ENCODE results near the gene STIL. TPM values are rescaled to one million over a fixed set of nuclear protein-coding genes. Genes with fewer than 3 reads are reported as not detected.

The STIL gene
- total and polyA plus RNA-seq, 2 of the 13 experiments (the other 11 are each of a cell fraction or from before 2014, with no cell fraction given) = 13.7 to 18.6 TPM

DNA sequence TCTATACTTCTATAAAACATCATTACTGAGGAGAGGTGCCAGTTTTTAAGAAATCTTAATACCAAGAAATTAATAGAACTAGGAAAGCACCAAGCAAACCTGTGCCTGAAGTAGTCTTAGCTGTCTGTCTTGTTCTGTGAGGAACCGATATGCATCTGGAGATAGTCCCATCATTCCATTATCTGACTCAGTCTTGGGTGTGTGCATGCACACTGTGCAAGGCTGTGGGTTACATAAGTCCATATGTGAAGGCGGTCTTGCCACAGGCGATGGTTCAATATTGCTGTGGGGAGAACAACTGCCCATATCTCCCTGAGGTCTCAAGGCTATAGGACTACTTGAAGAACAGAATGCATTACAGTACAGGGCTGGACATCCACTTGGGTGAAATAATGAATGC, 33.8 kb downstream of the STIL start:
- DNase-seq (ENCODE audit: low spot score) (no peak), FAIRE-seq (no peak), ATAC-seq (no peak)
- no peak overlapping the region for H3K4me3 ChIP-seq (replicated peaks in 1 of 3; ENCODE audit: insufficient read depth in 1 of 3, low read depth in 2 of 3, low read length in 3 of 3)
- in situ Hi-C loops (cut with HindIII; ENCODE audit: extremely low pct_ligation_motif_present, low pct_unique_long_range_greater_than_20kb) = no loop called here
- no peaks in the 10 kb centered on the region for H3K4me1 ChIP-seq (ENCODE audit: insufficient read depth, low read length)
- peaks cover 3% of the 10 kb centered on the region for H3K79me2 ChIP-seq (ENCODE audit: insufficient read depth, low read length)
- H2AFZ ChIP-seq (ENCODE audit: low read length) = no peak overlapping the region
- intact Hi-C loops (cut with micrococcal nuclease; ENCODE audit: unreplicated experiment) = no loop called here
- no peaks in the 10 kb centered on the region; a peak in 1 of 5 replicates for H3K27me3 ChIP-seq (ENCODE audit: control insufficient read depth in 1 of 2, insufficient read depth in 2 of 2, low read length in 2 of 2)
- no peak overlapping the region for H3K27ac ChIP-seq (ENCODE audit: extremely low read length, insufficient read depth, low read length)
- no peaks in the 10 kb centered on the region for H4K20me1 ChIP-seq (ENCODE audit: insufficient read depth, low read length)
- H3K4me2 ChIP-seq (ENCODE audit: low read depth, low read length) = no peak overlapping the region
- BruUV-seq (replicated peaks) = no TSS peak
- H3K36me3 ChIP-seq (replicated peaks in 1 of 2; ENCODE audit: control insufficient read depth in 1 of 2, insufficient read depth in 2 of 2, low read length in 2 of 2) = peaks cover 9 to 60% of the 10 kb centered on the region in 2 experiments
- POLR2A ChIA-PET = no interaction called here
- TF ChIP-seq ATM (IDR thresholded peaks at IDR 0.05; ENCODE audit: borderline replicate concordance) (no peak), HNRNPUL1 (IDR thresholded peaks at IDR 0.05; ENCODE audit: low read depth, low read length) (no peak), CBX2 (IDR thresholded peaks at IDR 0.05; ENCODE audit: low read depth, low read length) (no peak), CBX2 (CRISPR knock-in tag; IDR thresholded peaks at IDR 0.05; ENCODE audit: low read depth) (no peak)
- TF ChIP-seq, protein P1, sequence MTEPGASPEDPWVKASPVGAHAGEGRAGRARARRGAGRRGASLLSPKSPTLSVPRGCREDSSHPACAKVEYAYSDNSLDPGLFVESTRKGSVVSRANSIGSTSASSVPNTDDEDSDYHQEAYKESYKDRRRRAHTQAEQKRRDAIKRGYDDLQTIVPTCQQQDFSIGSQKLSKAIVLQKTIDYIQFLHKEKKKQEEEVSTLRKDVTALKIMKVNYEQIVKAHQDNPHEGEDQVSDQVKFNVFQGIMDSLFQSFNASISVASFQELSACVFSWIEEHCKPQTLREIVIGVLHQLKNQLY (CRISPR knock-in tag; IDR thresholded peaks at IDR 0.05) = no peak
- H3K9me3 ChIP-seq (ENCODE audit: low read length) = no peaks in the 10 kb centered on the region
- no peak overlapping the region for H3K9ac ChIP-seq (ENCODE audit: insufficient read depth, low read depth, low read length)
- CTCF ChIA-PET (ENCODE audit: low intra/inter-chr PET ratio, low total read pairs) = no interaction called here
- 100% methylated on average over 3 of the region's 3 CpGs for WGBS (ENCODE audit: low lambda C conversion rate)

DNA sequence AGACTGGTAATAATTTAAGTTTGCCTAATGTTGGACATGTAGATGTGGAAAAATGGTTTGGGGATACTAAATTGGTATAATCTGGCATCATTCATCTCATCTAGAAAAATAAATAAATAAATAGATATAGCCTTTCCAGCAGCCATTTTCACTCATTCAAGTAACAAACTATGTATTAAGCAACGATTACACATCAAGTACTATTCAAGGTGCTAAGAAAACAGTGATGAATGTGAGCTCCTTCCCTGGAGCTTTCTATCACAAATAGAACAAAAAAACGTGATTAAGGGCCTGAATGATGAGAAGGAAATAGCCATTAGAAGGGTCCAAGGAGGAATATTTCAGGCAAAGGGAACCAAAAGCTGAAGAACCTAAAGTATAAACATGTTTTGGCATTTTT, 37.1 kb downstream of the STIL start:
- Histone ChIP-seq H3K36me3 (replicated peaks in 1 of 2; ENCODE audit: control insufficient read depth in 1 of 2, insufficient read depth in 2 of 2, low read length in 2 of 2) (peaks cover 5 to 50% of the 10 kb centered on the region in 2 experiments), H3K27me3 (ENCODE audit: control insufficient read depth in 1 of 2, insufficient read depth in 2 of 2, low read length in 2 of 2) (no peaks in the 10 kb centered on the region; a peak in 1 of 5 replicates), H3K4me3 (replicated peaks in 1 of 3; ENCODE audit: insufficient read depth in 1 of 3, low read depth in 2 of 3, low read length in 3 of 3) (no peak overlapping the region), H3K27ac (ENCODE audit: extremely low read length, insufficient read depth, low read length) (no peak overlapping the region), H3K79me2 (ENCODE audit: insufficient read depth, low read length) (peaks cover 3% of the 10 kb centered on the region), H3K9ac (ENCODE audit: insufficient read depth, low read depth, low read length) (no peak overlapping the region), H2AFZ (ENCODE audit: low read length) (no peak overlapping the region), H3K9me3 (ENCODE audit: low read length) (no peaks in the 10 kb centered on the region), H4K20me1 (ENCODE audit: insufficient read depth, low read length) (no peaks in the 10 kb centered on the region), H3K4me1 (ENCODE audit: insufficient read depth, low read length) (no peaks in the 10 kb centered on the region), H3K4me2 (ENCODE audit: low read depth, low read length) (no peak overlapping the region)
- DNase-seq (ENCODE audit: low spot score) = no peak
- in situ Hi-C loops (cut with HindIII; ENCODE audit: extremely low pct_ligation_motif_present, low pct_unique_long_range_greater_than_20kb) = no loop called here
- POLR2A ChIA-PET = no interaction called here
- intact Hi-C loops (cut with micrococcal nuclease; ENCODE audit: unreplicated experiment) = no loop called here
- CTCF ChIA-PET (ENCODE audit: low intra/inter-chr PET ratio, low total read pairs) = no interaction called here
- 97% methylated on average over 2 of the region's 2 CpGs for WGBS (ENCODE audit: low lambda C conversion rate)
- ATAC-seq = no peak
- FAIRE-seq = no peak
- TF ChIP-seq MIXL1 (CRISPR knock-in tag; IDR thresholded peaks at IDR 0.05) (no peak), ZNF770 (CRISPR knock-in tag; IDR thresholded peaks at IDR 0.05) (no peak), ZNF382 (CRISPR knock-in tag; IDR thresholded peaks at IDR 0.05; ENCODE audit: borderline replicate concordance) (no peak), ZNF274 (CRISPR knock-in tag; IDR thresholded peaks at IDR 0.05) (no peak), HIC2 (CRISPR knock-in tag; IDR thresholded peaks at IDR 0.05; ENCODE audit: low read depth) (no peak), FLYWCH1 (CRISPR knock-in tag; IDR thresholded peaks at IDR 0.05) (no peak), MIER2 (CRISPR knock-in tag; IDR thresholded peaks at IDR 0.05) (no peak), HDAC2 (CRISPR knock-in tag; IDR thresholded peaks at IDR 0.05) (no peak), ERF (CRISPR knock-in tag; IDR thresholded peaks at IDR 0.05) (no peak), ZNF282 (IDR thresholded peaks at IDR 0.05; ENCODE audit: partially characterized antibody) (no peak)
- no TSS peak for BruUV-seq (replicated peaks)

Measured in HepG2 (cell line).